IMR-90 (cell line): ENCODE measurements around the gene KRTAP5-10. TPM values are rescaled to one million over a fixed set of nuclear protein-coding genes. Genes with fewer than 3 reads are reported as not detected.

Source experiments
- ATAC-seq: fragments of 200-7000 bp; cut with Tn5 transposase; 2 replicates; pipeline ENCODE4 v1.9.1; 2020; ENCODE audit warnings: low read depth, mild to moderate bottlenecking, moderate library complexity
- BruUV-seq: library from RNA; stranded (reverse); fragments of 400-500 nt; replicated peaks from 2 replicates; lab custom pipeline; 2021; lab: Mats Ljungman, UMichigan
- CTCF ChIA-PET: fragments of 300-600 bp; formaldehyde crosslinking; extraction: SDS; loops from one replicate; lab custom pipeline; 2021; ENCODE audit warnings: antibody characterized with exemption; lab: Yijun Ruan, JAX
- POLR2A ChIA-PET: fragments of 300-600 bp; sonication (Branson Sonifier 250); formaldehyde crosslinking; loops from one replicate; lab custom pipeline; 2022; ENCODE audit warnings: antibody characterized with exemption; ENCODE audit not compliant: unreplicated experiment; lab: Charles Lee
- DNase-seq: peaks from one replicate; pipeline ENCODE4 v3.0.0; 2013
- H2AFZ ChIP-seq: replicated peaks from 2 replicates; pipeline ENCODE3; 2013; ENCODE audit warnings: low read length, mild to moderate bottlenecking; ENCODE audit not compliant: poor library complexity
- H2AK5ac ChIP-seq: 2 replicates; pipeline ENCODE4 v1.6.1; 2013; ENCODE audit warnings: low read depth, low read length, inconsistent platforms
- H2AK9ac ChIP-seq: replicated peaks from 2 replicates; pipeline ENCODE3; 2013; ENCODE audit warnings: mild to moderate bottlenecking, low read depth, low read length, moderate library complexity; ENCODE audit not compliant: poor library complexity
- H2BK120ac ChIP-seq: 2 replicates; pipeline ENCODE4 v1.6.1; 2013; ENCODE audit warnings: low read depth, low read length, inconsistent platforms
- H2BK15ac ChIP-seq: 3 replicates; pipeline ENCODE4 v1.6.1; 2013; ENCODE audit warnings: low read depth, low read length, inconsistent platforms
- H2BK20ac ChIP-seq: 2 replicates; pipeline ENCODE4 v1.6.1; 2013; ENCODE audit warnings: low read depth, mild to moderate bottlenecking, inconsistent platforms, low read length, moderate library complexity
- H2BK5ac ChIP-seq: 2 replicates; pipeline ENCODE4 v1.6.1; 2013; ENCODE audit warnings: mild to moderate bottlenecking, low read depth, low read length, inconsistent platforms; ENCODE audit not compliant: poor library complexity, severe bottlenecking
- H3K14ac ChIP-seq: replicated peaks from 2 replicates; pipeline ENCODE4 v1.6.1; 2013; ENCODE audit warnings: low read depth, low read length, inconsistent platforms
- H3K18ac ChIP-seq: 2 replicates; pipeline ENCODE4 v1.6.1; 2013; ENCODE audit warnings: low read depth, low read length, control low read depth
- H3K23ac ChIP-seq: 2 replicates; pipeline ENCODE4 v1.6.1; 2013; ENCODE audit warnings: low read depth, low read length, inconsistent platforms
- H3K27ac ChIP-seq: 2 replicates; pipeline ENCODE4 v1.5.1; 2013; ENCODE audit warnings: mild to moderate bottlenecking, control low read depth, low read length; ENCODE audit not compliant: insufficient read depth
- H3K27me3 ChIP-seq: 2 replicates; pipeline ENCODE4 v1.6.1; 2013; ENCODE audit warnings: low read length; ENCODE audit not compliant: control insufficient read depth, insufficient read depth
- H3K36me3 ChIP-seq: 2 replicates; pipeline ENCODE4 v1.6.1; 2013; ENCODE audit warnings: low read length, mixed read lengths; ENCODE audit not compliant: control insufficient read depth, insufficient read depth
- H3K4ac ChIP-seq: 2 replicates; pipeline ENCODE4 v1.6.1; 2013; ENCODE audit warnings: low read depth, low read length, inconsistent platforms
- H3K4me1 ChIP-seq: 2 replicates; pipeline ENCODE4 v1.6.1; 2013; ENCODE audit warnings: low read length, mixed read lengths; ENCODE audit not compliant: control insufficient read depth, insufficient read depth
- H3K4me2 ChIP-seq: 2 replicates; pipeline ENCODE4 v1.6.1; 2013; ENCODE audit warnings: low read depth, mild to moderate bottlenecking, control low read depth, low read length, moderate library complexity
- H3K4me3 ChIP-seq: 2 replicates; pipeline ENCODE4 v1.5.1; 2013; ENCODE audit warnings: low read depth, mild to moderate bottlenecking, control low read depth, low read length, moderate library complexity; ENCODE audit not compliant: insufficient read depth
- H3K56ac ChIP-seq: 2 replicates; pipeline ENCODE4 v1.6.1; 2013; ENCODE audit warnings: low read length, inconsistent platforms; ENCODE audit not compliant: insufficient read depth; ENCODE audit errors: extremely low read depth
- H3K79me1 ChIP-seq, 2 experiments: 2 replicates each; pipeline ENCODE4 v1.6.1; 2013; ENCODE audit warnings: low read length in 2 of 2, inconsistent platforms in 1 of 2, low read depth in 1 of 2
- H3K9ac ChIP-seq: 2 replicates; pipeline ENCODE4 v1.6.1; 2013; ENCODE audit warnings: low read depth, low read length, control low read depth
- H3K9me1 ChIP-seq: 2 replicates; pipeline ENCODE4 v1.6.1; 2013; ENCODE audit warnings: low read length, inconsistent platforms; ENCODE audit not compliant: insufficient read depth
- H3K9me3 ChIP-seq: 2 replicates; pipeline ENCODE4 v1.6.1; 2013; ENCODE audit warnings: low read length; ENCODE audit not compliant: control insufficient read depth, insufficient read depth
- H4K20me1 ChIP-seq: 2 replicates; pipeline ENCODE4 v1.6.1; 2013; ENCODE audit warnings: low read length, inconsistent platforms; ENCODE audit not compliant: insufficient read depth
- H4K5ac ChIP-seq: 2 replicates; pipeline ENCODE4 v1.6.1; 2013; ENCODE audit warnings: mild to moderate bottlenecking, low read depth, low read length, control low read depth
- H4K8ac ChIP-seq, 2 experiments: 2 replicates each; pipeline ENCODE4 v1.6.1; 2013; ENCODE audit warnings: low read depth in 2 of 2, low read length in 2 of 2, control low read depth in 1 of 2, inconsistent platforms in 1 of 2
- H4K91ac ChIP-seq: 2 replicates; pipeline ENCODE4 v1.6.1; 2013; ENCODE audit warnings: low read depth, low read length, inconsistent platforms; ENCODE audit not compliant: insufficient read depth
- BHLHE40 ChIP-seq: fragments of 150-350 bp; IDR thresholded peaks from 2 replicates; pipeline ENCODE4 v1.6.1; 2016; ENCODE audit warnings: mild to moderate bottlenecking, low read depth, low read length
- CEBPB ChIP-seq: IDR thresholded peaks from 2 replicates; pipeline ENCODE4 v1.6.1; 2012; ENCODE audit warnings: low read depth, low read length, improper control_type of control experiment
- CHD1 ChIP-seq: IDR thresholded peaks from 2 replicates; pipeline ENCODE4 v1.6.1; 2012; ENCODE audit warnings: low read depth, low read length, improper control_type of control experiment
- FOS ChIP-seq: fragments of 150-350 bp; IDR thresholded peaks from 2 replicates; pipeline ENCODE4 v1.6.1; 2016; ENCODE audit warnings: low read depth, low read length
- MAFK ChIP-seq: IDR thresholded peaks from 2 replicates; pipeline ENCODE4 v1.6.1; 2012; ENCODE audit warnings: low read depth, low read length, improper control_type of control experiment
- MAZ ChIP-seq: IDR thresholded peaks from 2 replicates; pipeline ENCODE4 v1.6.1; 2012; ENCODE audit warnings: low read depth, mild to moderate bottlenecking, low read length, improper control_type of control experiment, moderate library complexity, borderline replicate concordance
- MXI1 ChIP-seq: IDR thresholded peaks from 2 replicates; pipeline ENCODE4 v1.6.1; 2012; ENCODE audit warnings: low read depth, mild to moderate bottlenecking, low read length, moderate library complexity, borderline replicate concordance
- NFE2L2 ChIP-seq: fragments of 150-350 bp; IDR thresholded peaks from 2 replicates; pipeline ENCODE4 v1.6.1; 2016; ENCODE audit warnings: low read depth, mild to moderate bottlenecking, low read length
- POLR2A ChIP-seq: IDR thresholded peaks from 2 replicates; pipeline ENCODE4 v1.6.1; 2012; ENCODE audit warnings: mild to moderate bottlenecking, low read depth, low read length
- RAD21 ChIP-seq: IDR thresholded peaks from 2 replicates; pipeline ENCODE4 v1.6.1; 2012; ENCODE audit warnings: low read length, improper control_type of control experiment
- RCOR1 ChIP-seq: IDR thresholded peaks from 2 replicates; pipeline ENCODE4 v1.6.1; 2012; ENCODE audit warnings: mild to moderate bottlenecking, low read length, improper control_type of control experiment; ENCODE audit not compliant: insufficient replicate concordance
- RFX5 ChIP-seq: IDR thresholded peaks from 2 replicates; pipeline ENCODE4 v1.8.0; 2012; ENCODE audit warnings: low read depth, mild to moderate bottlenecking, low read length, moderate library complexity
- SMC3 ChIP-seq: fragments of 150-350 bp; IDR thresholded peaks from 2 replicates; pipeline ENCODE4 v1.6.1; 2016; ENCODE audit warnings: low read depth, mild to moderate bottlenecking, antibody characterized with exemption, low read length, moderate library complexity
- USF2 ChIP-seq: fragments of 150-350 bp; IDR thresholded peaks from 2 replicates; pipeline ENCODE4 v1.6.1; 2017; ENCODE audit warnings: mild to moderate bottlenecking, antibody characterized with exemption, low read length, low read depth
- whole genome bisulfite sequencing, 2 experiments: methylation state at CpG; one replicate each; pipeline versions ENCODE4 v1.1.5 to v1.1.7; 2013; ENCODE audit warnings: missing lambda C conversion rate in 2 of 2; ENCODE audit not compliant: insufficient read length in 1 of 2; ENCODE audit errors: extremely low coverage in 2 of 2; 5-methylcytosine and 5-hydroxymethylcytosine counted together
- dilution Hi-C: fragments of 300-500 bp; cut with HindIII; formaldehyde crosslinking; loops from one replicate; pipeline ENCODE4 v1.14.3; 2018; ENCODE audit warnings: low sequenced_read_pairs; ENCODE audit not compliant: unreplicated experiment
- in situ Hi-C: fragments of 300-500 bp; cut with MboI; formaldehyde crosslinking; loops from 3 replicates; pipeline ENCODE4 v1.14.3; 2019; ENCODE audit warnings: low sequenced_read_pairs, inconsistent platforms, mixed read lengths
- intact Hi-C: fragments of 100-400 bp; cut with micrococcal nuclease; formaldehyde crosslinking; loops from 2 replicates; pipeline ENCODE4 v1.10.0; 2022
- polyA plus RNA-seq, 3 experiments: library from polyadenylated mRNA; depleted of rRNA; stranded (reverse); fragments of >200 nt; gene quantifications; 2 replicates each; pipeline ENCODE4 v1.2.3, GENCODE V29; 2012; ENCODE audit warnings: low replicate concordance in 1 of 3
- total RNA-seq: library from RNA; depleted of rRNA; stranded (reverse); fragments of >200 nt; gene quantifications from 2 replicates; pipeline ENCODE4 v1.2.3, GENCODE V29; 2012
- TF ChIP-seq, protein P1 (sequence below): conservative IDR thresholded peaks from 2 replicates; pipeline ENCODE4 v1.5.1; 2012; ENCODE audit warnings: mild to moderate bottlenecking, low read depth, low read length, improper control_type of control experiment
- TF ChIP-seq, protein P2 (sequence below): fragments of 150-350 bp; IDR thresholded peaks from 2 replicates; pipeline ENCODE4 v1.6.1; 2016; ENCODE audit warnings: low read depth, mild to moderate bottlenecking, low read length, moderate library complexity, borderline replicate concordance

KRTAP5-10 gene
- total and polyA plus RNA-seq, 2 of the 4 experiments (the other 2 are of a cell fraction), result not detected

DNA sequence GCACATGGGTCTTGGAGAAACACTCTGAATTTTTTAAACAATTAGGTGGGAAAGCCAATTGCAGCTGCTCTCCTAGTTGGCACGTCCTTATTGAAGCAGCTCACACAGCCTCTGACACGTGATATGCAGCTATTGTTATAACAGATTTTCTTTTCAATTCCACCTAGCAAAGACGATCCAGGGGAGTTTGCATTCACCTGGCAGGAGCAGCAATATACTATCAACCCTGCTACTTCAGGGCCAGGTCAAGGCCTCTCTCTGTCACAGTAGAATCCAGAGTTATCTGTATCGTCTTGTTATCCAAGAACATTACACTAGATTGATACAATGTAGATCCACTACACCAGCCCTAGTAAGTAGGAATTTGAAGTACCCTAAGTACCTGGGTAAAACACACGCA lies 9.1 kb downstream of the KRTAP5-10 start:
- Histone ChIP-seq H3K27me3 (peaks cover 23% of the 10 kb centered on the region), H3K14ac (no peak overlapping the region), H2AK9ac (no peak overlapping the region), H3K4me1 (no peaks in the 10 kb centered on the region), H2BK5ac (no peak overlapping the region), H3K4ac (no peak overlapping the region), H3K36me3 (no peaks in the 10 kb centered on the region), H3K79me1 (no peaks in the 10 kb centered on the region), H2BK15ac (no peak overlapping the region), H2BK120ac (no peak overlapping the region), H2AFZ (no peak overlapping the region), H3K56ac (no peak overlapping the region), H3K9ac (no peak overlapping the region), H3K4me3 (no peak overlapping the region), H4K5ac (no peak overlapping the region), H4K20me1 (no peaks in the 10 kb centered on the region), H2BK20ac (no peak overlapping the region), H3K4me2 (no peak overlapping the region), H3K18ac (no peak overlapping the region), H4K91ac (no peak overlapping the region), H3K23ac (no peak overlapping the region), H2AK5ac (no peak overlapping the region), H4K8ac (no peak overlapping the region), H3K27ac (no peak overlapping the region), H3K9me3 (no peaks in the 10 kb centered on the region), H3K9me1 (no peaks in the 10 kb centered on the region)
- POLR2A ChIA-PET, result no interaction called here
- in situ Hi-C loops, result no loop called here
- 29% methylated on average over 1 of the region's 5 CpGs; no CpG with 5 or more reads in 1 of the 2 experiments for WGBS, 2 experiments
- dilution Hi-C loops, result no loop called here
- TF ChIP-seq BHLHE40 (no peak), CHD1 (no peak), RAD21 (no peak), RFX5 (no peak), POLR2A (no peak), MAFK (no peak), FOS (no peak), CEBPB (no peak), USF2 (no peak), MAZ (no peak), NFE2L2 (no peak), RCOR1 (no peak), SMC3 (no peak), MXI1 (no peak)
- TF ChIP-seq, protein P1, sequence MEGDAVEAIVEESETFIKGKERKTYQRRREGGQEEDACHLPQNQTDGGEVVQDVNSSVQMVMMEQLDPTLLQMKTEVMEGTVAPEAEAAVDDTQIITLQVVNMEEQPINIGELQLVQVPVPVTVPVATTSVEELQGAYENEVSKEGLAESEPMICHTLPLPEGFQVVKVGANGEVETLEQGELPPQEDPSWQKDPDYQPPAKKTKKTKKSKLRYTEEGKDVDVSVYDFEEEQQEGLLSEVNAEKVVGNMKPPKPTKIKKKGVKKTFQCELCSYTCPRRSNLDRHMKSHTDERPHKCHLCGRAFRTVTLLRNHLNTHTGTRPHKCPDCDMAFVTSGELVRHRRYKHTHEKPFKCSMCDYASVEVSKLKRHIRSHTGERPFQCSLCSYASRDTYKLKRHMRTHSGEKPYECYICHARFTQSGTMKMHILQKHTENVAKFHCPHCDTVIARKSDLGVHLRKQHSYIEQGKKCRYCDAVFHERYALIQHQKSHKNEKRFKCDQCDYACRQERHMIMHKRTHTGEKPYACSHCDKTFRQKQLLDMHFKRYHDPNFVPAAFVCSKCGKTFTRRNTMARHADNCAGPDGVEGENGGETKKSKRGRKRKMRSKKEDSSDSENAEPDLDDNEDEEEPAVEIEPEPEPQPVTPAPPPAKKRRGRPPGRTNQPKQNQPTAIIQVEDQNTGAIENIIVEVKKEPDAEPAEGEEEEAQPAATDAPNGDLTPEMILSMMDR, result no peak
- TF ChIP-seq, protein P2, sequence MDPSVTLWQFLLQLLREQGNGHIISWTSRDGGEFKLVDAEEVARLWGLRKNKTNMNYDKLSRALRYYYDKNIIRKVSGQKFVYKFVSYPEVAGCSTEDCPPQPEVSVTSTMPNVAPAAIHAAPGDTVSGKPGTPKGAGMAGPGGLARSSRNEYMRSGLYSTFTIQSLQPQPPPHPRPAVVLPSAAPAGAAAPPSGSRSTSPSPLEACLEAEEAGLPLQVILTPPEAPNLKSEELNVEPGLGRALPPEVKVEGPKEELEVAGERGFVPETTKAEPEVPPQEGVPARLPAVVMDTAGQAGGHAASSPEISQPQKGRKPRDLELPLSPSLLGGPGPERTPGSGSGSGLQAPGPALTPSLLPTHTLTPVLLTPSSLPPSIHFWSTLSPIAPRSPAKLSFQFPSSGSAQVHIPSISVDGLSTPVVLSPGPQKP, result no peak
- ATAC-seq (no peak), DNase-seq (no peak)
- intact Hi-C loops, result no loop called here
- BruUV-seq, result no TSS peak
- CTCF ChIA-PET, result no interaction called here
